Endothelial cell (in vitro differentiated cells): ENCODE measurements around the gene KANK3. TPM values are rescaled to one million over a fixed set of nuclear protein-coding genes. Genes with fewer than 3 reads are reported as not detected.
A peak's percentile ranks its signal among the peaks of the same experiment; 100 is the strongest.

Experiments used
- DNase-seq: peaks from one replicate; pipeline ENCODE4 v3.0.0; 2021; ENCODE audit warnings: low spot score
- H3K27ac Mint-ChIP-seq: one replicate; pipeline ENCODE4 v1.8.0; 2021; ENCODE audit warnings: mixed read lengths, inconsistent platforms; ENCODE audit not compliant: unreplicated experiment
- H3K27me3 Mint-ChIP-seq: one replicate; pipeline ENCODE4 v1.8.0; 2021; ENCODE audit warnings: mild to moderate bottlenecking, moderate library complexity, mixed read lengths, inconsistent platforms; ENCODE audit not compliant: unreplicated experiment
- H3K36me3 Mint-ChIP-seq: one replicate; pipeline ENCODE4 v1.8.0; 2021; ENCODE audit warnings: mild to moderate bottlenecking, low read depth, mixed read lengths, inconsistent platforms; ENCODE audit not compliant: unreplicated experiment
- H3K4me1 Mint-ChIP-seq: one replicate; pipeline ENCODE4 v1.8.0; 2021; ENCODE audit warnings: mild to moderate bottlenecking, mixed read lengths, inconsistent platforms; ENCODE audit not compliant: unreplicated experiment
- H3K4me3 Mint-ChIP-seq: one replicate; pipeline ENCODE4 v1.8.0; 2021; ENCODE audit warnings: mild to moderate bottlenecking, mixed read lengths, inconsistent platforms; ENCODE audit not compliant: unreplicated experiment
- H3K9me3 Mint-ChIP-seq: one replicate; pipeline ENCODE4 v1.8.0; 2021; ENCODE audit warnings: mixed read lengths, inconsistent platforms; ENCODE audit not compliant: unreplicated experiment
- total RNA-seq: library from RNA; stranded (reverse); fragmentation: NEBNext Ultra II Directional; extraction: Animal tissue kit (Norgen Biotek cat#: 25700); gene quantifications from one replicate; pipeline ENCODE4 v1.2.1, GENCODE V29; 2021; ENCODE audit not compliant: unreplicated experiment
- TF ChIP-seq, protein P1 (sequence below): fragments of 200-600 bp; sonication (generic); IDR thresholded peaks from one replicate; pipeline ENCODE4 v1.5.0; 2021; ENCODE audit warnings: antibody characterized with exemption; ENCODE audit not compliant: unreplicated experiment

The KANK3 gene
- total RNA-seq, 1 donor from 2014 or later = 109 TPM

GRCh38 chr19:8370176-8371010, 27.3 kb upstream of the KANK3 start:
- H3K36me3 Mint-ChIP-seq = peaks cover 16% of the 10 kb centered on the region
- no peaks in the 10 kb centered on the region for H3K9me3 Mint-ChIP-seq
- H3K4me1 Mint-ChIP-seq = peaks cover 25% of the 10 kb centered on the region

GRCh38 chr19:8367327-8368001, 24.4 kb upstream of the KANK3 start:
- Mint-ChIP-seq H3K4me1 (peaks cover 28% of the 10 kb centered on the region), H3K4me3 (peak overlapping the region; percentile 84), H3K27me3 (peaks cover 10% of the 10 kb centered on the region), H3K9me3 (no peaks in the 10 kb centered on the region), H3K36me3 (peaks cover 7% of the 10 kb centered on the region), H3K27ac (no peak overlapping the region)
- peak; percentile 54 for DNase-seq
- TF ChIP-seq, protein P1, sequence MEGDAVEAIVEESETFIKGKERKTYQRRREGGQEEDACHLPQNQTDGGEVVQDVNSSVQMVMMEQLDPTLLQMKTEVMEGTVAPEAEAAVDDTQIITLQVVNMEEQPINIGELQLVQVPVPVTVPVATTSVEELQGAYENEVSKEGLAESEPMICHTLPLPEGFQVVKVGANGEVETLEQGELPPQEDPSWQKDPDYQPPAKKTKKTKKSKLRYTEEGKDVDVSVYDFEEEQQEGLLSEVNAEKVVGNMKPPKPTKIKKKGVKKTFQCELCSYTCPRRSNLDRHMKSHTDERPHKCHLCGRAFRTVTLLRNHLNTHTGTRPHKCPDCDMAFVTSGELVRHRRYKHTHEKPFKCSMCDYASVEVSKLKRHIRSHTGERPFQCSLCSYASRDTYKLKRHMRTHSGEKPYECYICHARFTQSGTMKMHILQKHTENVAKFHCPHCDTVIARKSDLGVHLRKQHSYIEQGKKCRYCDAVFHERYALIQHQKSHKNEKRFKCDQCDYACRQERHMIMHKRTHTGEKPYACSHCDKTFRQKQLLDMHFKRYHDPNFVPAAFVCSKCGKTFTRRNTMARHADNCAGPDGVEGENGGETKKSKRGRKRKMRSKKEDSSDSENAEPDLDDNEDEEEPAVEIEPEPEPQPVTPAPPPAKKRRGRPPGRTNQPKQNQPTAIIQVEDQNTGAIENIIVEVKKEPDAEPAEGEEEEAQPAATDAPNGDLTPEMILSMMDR = no peak

More at GRCh38 chr19:8370176-8371010, 27.3 kb upstream of the KANK3 start:
- TF ChIP-seq, protein P1 = no peak
- no peak overlapping the region for H3K27ac Mint-ChIP-seq
- no peak overlapping the region for H3K4me3 Mint-ChIP-seq
- peaks cover 9% of the 10 kb centered on the region for H3K27me3 Mint-ChIP-seq
- no peak for DNase-seq

- H3K4me1 Mint-ChIP-seq = peaks cover 28% of the 10 kb centered on the region
- TF ChIP-seq, protein P1 = no peak
- H3K4me3 Mint-ChIP-seq = peak overlapping the region; percentile 76
- peaks cover 10% of the 10 kb centered on the region for H3K27me3 Mint-ChIP-seq
- no peaks in the 10 kb centered on the region for H3K9me3 Mint-ChIP-seq
- DNase-seq = no peak
- H3K27ac Mint-ChIP-seq = no peak overlapping the region
- H3K36me3 Mint-ChIP-seq = peaks cover 7% of the 10 kb centered on the region
These were observed 23.9 kb upstream of the KANK3 start for GRCh38 chr19:8366961-8367326.

GRCh38 chr19:8366121-8366581, 23.1 kb upstream of the KANK3 start:
- Mint-ChIP-seq H3K27ac (no peak overlapping the region), H3K4me1 (peaks cover 27% of the 10 kb centered on the region), H3K4me3 (no peak overlapping the region), H3K36me3 (peaks cover 4% of the 10 kb centered on the region), H3K27me3 (peaks cover 9% of the 10 kb centered on the region), H3K9me3 (no peaks in the 10 kb centered on the region)
- TF ChIP-seq, protein P1 = no peak
- DNase-seq = no peak
